ENCODE data around the gene ANKRD63. TPM values are rescaled to one million over a fixed set of nuclear protein-coding genes. Genes with fewer than 3 reads are reported as not detected.
A peak's percentile ranks its signal among the peaks of the same experiment; 100 is the strongest.

Gene ANKRD63
- total RNA-seq, 1 donor from 2014 or later: not detected

DNA sequence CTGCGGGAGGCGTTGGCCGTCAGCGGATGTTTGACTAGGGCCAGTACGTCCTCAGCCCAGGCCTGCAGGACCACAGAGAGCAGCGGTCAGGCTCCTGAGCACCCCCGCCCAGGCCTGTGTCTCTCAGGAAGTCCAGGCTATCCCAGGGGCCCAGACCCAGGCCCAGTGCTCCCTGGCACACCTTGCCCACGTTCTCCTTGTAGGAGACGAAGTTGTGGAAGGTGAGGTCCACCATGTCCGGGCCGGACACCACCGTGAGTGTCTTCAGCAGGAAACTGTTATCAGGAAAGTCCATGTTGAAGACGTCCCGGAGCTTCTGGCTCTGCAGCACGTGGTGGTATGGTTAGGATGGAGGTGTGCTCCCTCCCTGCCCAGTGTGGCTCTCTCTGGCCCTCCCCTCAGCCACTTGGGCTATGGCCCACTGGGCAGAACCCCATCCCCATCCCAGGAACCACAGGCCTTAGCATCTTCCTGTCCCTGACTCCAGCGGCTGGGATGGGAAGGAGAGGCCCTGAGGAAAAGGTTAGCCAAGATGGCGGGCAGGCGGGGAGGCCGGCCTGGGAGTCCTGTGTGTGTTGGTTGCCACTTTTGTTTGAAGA is 19.5 kb upstream of the ANKRD63 start:
- H2AFZ ChIP-seq (replicated peaks): peak overlapping the region; percentile 22
- H3K4me1 ChIP-seq: peaks cover 13% of the 10 kb centered on the region
- H3K36me3 Mint-ChIP-seq: peaks cover 5% of the 10 kb centered on the region
- H4K20me1 ChIP-seq (ENCODE audit: low read depth): no peaks in the 10 kb centered on the region
- no peak for DNase-seq (ENCODE audit: low spot score)
- no peaks in the 10 kb centered on the region for H3K79me2 ChIP-seq (ENCODE audit: low read depth)
- H3K9me3 ChIP-seq (ENCODE audit: low read depth): peaks cover 5% of the 10 kb centered on the region
- H3K4me1 Mint-ChIP-seq: peaks cover 26% of the 10 kb centered on the region
- H3K27me3 ChIP-seq: no peaks in the 10 kb centered on the region
- H3K9me3 Mint-ChIP-seq: peaks cover 19% of the 10 kb centered on the region
- no peak overlapping the region for H3K4me3 ChIP-seq
- H3K27ac ChIP-seq: no peak overlapping the region
- H3K36me3 ChIP-seq: no peaks in the 10 kb centered on the region
- no peaks in the 10 kb centered on the region for H3F3A ChIP-seq (ENCODE audit: low read depth)
- peak overlapping the region; percentile 87 for H3K27ac Mint-ChIP-seq
- no peak overlapping the region for H3K4me3 Mint-ChIP-seq
- TF ChIP-seq, protein P1, sequence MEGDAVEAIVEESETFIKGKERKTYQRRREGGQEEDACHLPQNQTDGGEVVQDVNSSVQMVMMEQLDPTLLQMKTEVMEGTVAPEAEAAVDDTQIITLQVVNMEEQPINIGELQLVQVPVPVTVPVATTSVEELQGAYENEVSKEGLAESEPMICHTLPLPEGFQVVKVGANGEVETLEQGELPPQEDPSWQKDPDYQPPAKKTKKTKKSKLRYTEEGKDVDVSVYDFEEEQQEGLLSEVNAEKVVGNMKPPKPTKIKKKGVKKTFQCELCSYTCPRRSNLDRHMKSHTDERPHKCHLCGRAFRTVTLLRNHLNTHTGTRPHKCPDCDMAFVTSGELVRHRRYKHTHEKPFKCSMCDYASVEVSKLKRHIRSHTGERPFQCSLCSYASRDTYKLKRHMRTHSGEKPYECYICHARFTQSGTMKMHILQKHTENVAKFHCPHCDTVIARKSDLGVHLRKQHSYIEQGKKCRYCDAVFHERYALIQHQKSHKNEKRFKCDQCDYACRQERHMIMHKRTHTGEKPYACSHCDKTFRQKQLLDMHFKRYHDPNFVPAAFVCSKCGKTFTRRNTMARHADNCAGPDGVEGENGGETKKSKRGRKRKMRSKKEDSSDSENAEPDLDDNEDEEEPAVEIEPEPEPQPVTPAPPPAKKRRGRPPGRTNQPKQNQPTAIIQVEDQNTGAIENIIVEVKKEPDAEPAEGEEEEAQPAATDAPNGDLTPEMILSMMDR (IDR thresholded peaks at IDR 0.05): no peak
- TF ChIP-seq EZH2 (IDR thresholded peaks at IDR 0.05) (no peak), EZH2phosphoT487 (IDR thresholded peaks at IDR 0.05) (no peak)
- H3K9ac ChIP-seq: no peak overlapping the region
- no peak overlapping the region for H3K4me2 ChIP-seq
- H3K27me3 Mint-ChIP-seq (ENCODE audit: insufficient read depth, low read depth): peaks cover 27% of the 10 kb centered on the region

DNA sequence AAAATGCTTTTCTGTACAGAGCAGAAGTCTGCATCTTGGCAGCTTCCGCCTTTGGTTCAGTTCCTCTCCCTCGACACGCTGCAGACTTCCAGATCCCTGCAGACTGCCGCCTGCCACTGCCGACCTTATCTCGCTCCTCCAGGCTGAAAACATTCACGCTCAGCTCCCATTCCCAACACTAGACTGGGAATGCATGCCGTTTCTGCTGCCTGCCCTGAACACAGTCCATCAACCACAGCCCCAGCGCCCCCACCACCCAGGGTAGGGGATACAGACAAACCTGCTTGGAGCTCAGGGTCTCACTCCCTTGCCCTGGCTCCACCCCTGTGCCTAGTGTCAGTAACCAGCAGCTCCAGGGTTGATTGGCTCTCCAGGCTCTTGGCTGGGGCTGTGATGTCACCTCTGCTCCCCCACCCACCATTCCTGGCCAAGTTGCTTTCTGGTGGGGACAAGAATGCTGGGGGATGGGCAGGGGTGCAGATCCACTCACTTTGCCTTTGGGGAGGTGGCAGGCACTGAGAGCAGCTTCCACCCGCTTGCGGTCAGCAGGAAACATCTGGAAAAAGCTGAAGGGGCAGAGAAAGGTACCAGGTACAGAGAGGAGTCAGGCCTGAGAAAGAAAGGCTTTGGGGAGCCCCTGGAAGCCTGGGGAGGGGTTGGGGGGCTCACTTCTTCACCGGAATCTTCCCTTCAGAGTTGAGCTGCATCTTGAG is 18.8 kb upstream of the ANKRD63 start:
- Histone ChIP-seq H3K9me3 (ENCODE audit: low read depth) (peaks cover 5% of the 10 kb centered on the region), H3F3A (ENCODE audit: low read depth) (no peaks in the 10 kb centered on the region), H3K4me3 (no peak overlapping the region), H3K4me2 (no peak overlapping the region), H3K27me3 (no peaks in the 10 kb centered on the region), H3K27ac (no peak overlapping the region), H3K36me3 (no peaks in the 10 kb centered on the region), H4K20me1 (ENCODE audit: low read depth) (no peaks in the 10 kb centered on the region), H3K9ac (no peak overlapping the region), H3K4me1 (peaks cover 7% of the 10 kb centered on the region), H2AFZ (replicated peaks) (peak overlapping the region; percentile 22), H3K79me2 (ENCODE audit: low read depth) (no peaks in the 10 kb centered on the region)
- Mint-ChIP-seq H3K27ac (peak overlapping the region; percentile 87), H3K4me1 (peaks cover 28% of the 10 kb centered on the region), H3K9me3 (peaks cover 19% of the 10 kb centered on the region), H3K27me3 (ENCODE audit: insufficient read depth, low read depth) (peaks cover 26% of the 10 kb centered on the region), H3K36me3 (peaks cover 5% of the 10 kb centered on the region), H3K4me3 (peak overlapping the region; percentile 50)
- TF ChIP-seq EZH2phosphoT487 (IDR thresholded peaks at IDR 0.05) (no peak), EZH2 (IDR thresholded peaks at IDR 0.05) (no peak)
- no peak for DNase-seq (ENCODE audit: low spot score)

DNA sequence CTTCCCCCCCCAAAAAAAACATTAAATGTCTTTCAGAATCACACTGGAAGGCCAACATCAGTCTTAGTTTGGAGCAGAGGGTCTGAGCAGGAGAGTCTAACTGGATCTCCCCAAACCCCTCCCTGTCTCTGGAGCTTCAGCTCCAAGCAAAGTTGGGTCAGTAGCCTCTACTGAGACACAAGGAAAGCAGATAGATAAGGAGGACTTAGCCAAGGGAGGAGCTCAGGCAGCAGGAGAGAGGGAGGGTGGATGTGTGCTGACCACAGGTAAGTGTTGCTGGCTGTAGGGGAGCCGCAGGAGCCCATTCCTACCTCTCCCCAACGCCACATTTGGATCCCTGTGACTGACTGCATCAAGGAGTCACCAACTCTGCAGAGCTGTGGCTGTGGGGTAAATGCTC is 17.9 kb upstream of the ANKRD63 start:
- H3K27ac ChIP-seq: no peak overlapping the region
- no peak overlapping the region for H3K4me2 ChIP-seq
- DNase-seq (ENCODE audit: low spot score): no peak
- no peak overlapping the region for H3K4me3 ChIP-seq
- no peak overlapping the region for H3K4me3 Mint-ChIP-seq
- H3K79me2 ChIP-seq (ENCODE audit: low read depth): no peaks in the 10 kb centered on the region
- H3K9me3 Mint-ChIP-seq: peaks cover 19% of the 10 kb centered on the region
- TF ChIP-seq EZH2 (IDR thresholded peaks at IDR 0.05) (no peak), EZH2phosphoT487 (IDR thresholded peaks at IDR 0.05) (no peak)
- TF ChIP-seq, protein P1 (IDR thresholded peaks at IDR 0.05): no peak
- no peak overlapping the region for H3K9ac ChIP-seq
- H3K36me3 Mint-ChIP-seq: peaks cover 5% of the 10 kb centered on the region
- H3K4me1 Mint-ChIP-seq: peaks cover 32% of the 10 kb centered on the region
- H4K20me1 ChIP-seq (ENCODE audit: low read depth): no peaks in the 10 kb centered on the region
- H3K9me3 ChIP-seq (ENCODE audit: low read depth): peaks cover 5% of the 10 kb centered on the region
- H3K36me3 ChIP-seq: no peaks in the 10 kb centered on the region
- no peaks in the 10 kb centered on the region for H3F3A ChIP-seq (ENCODE audit: low read depth)
- peaks cover 26% of the 10 kb centered on the region for H3K27me3 Mint-ChIP-seq (ENCODE audit: insufficient read depth, low read depth)
- H3K27ac Mint-ChIP-seq: no peak overlapping the region
- no peaks in the 10 kb centered on the region for H3K27me3 ChIP-seq
- peaks cover 7% of the 10 kb centered on the region for H3K4me1 ChIP-seq
- H2AFZ ChIP-seq (replicated peaks): no peak overlapping the region

DNA sequence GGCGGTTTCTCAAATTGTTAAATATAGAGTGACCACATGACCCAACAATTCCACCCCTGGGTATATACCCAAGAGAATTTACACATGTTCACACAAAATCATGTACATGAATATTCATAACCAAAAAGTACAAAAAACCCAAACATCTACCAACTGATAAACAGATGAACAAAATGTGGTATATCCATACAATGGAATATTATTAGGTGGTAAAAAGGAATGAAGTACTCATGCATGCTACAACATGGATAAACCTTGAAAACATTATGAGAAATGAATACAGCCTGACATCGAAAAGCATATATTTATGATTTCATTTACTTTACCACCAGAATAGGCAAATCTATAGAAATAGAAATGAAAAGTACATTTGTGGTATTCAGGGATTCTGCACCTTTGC is 17.5 kb upstream of the ANKRD63 start:
- Histone ChIP-seq H3F3A (ENCODE audit: low read depth) (no peaks in the 10 kb centered on the region), H3K27me3 (no peaks in the 10 kb centered on the region), H3K9me3 (ENCODE audit: low read depth) (peaks cover 5% of the 10 kb centered on the region), H3K9ac (no peak overlapping the region), H3K4me2 (no peak overlapping the region), H2AFZ (replicated peaks) (no peak overlapping the region), H3K4me3 (no peak overlapping the region), H3K4me1 (peaks cover 7% of the 10 kb centered on the region), H3K27ac (no peak overlapping the region), H3K36me3 (no peaks in the 10 kb centered on the region), H4K20me1 (ENCODE audit: low read depth) (no peaks in the 10 kb centered on the region), H3K79me2 (ENCODE audit: low read depth) (no peaks in the 10 kb centered on the region)
- Mint-ChIP-seq H3K27ac (no peak overlapping the region), H3K4me1 (peaks cover 36% of the 10 kb centered on the region), H3K36me3 (peaks cover 5% of the 10 kb centered on the region), H3K4me3 (no peak overlapping the region), H3K9me3 (peaks cover 19% of the 10 kb centered on the region), H3K27me3 (ENCODE audit: insufficient read depth, low read depth) (peaks cover 29% of the 10 kb centered on the region)
- DNase-seq (ENCODE audit: low spot score): no peak
- TF ChIP-seq, protein P1 (IDR thresholded peaks at IDR 0.05): no peak
- TF ChIP-seq EZH2phosphoT487 (IDR thresholded peaks at IDR 0.05) (no peak), EZH2 (IDR thresholded peaks at IDR 0.05) (no peak)
